WTC11 (cell line): ENCODE results near the gene PTPRU. TPM values are rescaled to one million over a fixed set of nuclear protein-coding genes. Genes with fewer than 3 reads are reported as not detected.

Source experiments
- ATAC-seq: fragments of 200-7000 bp; cut with Tn5 transposase; 2 replicates; pipeline ENCODE4 v1.10.0; 2021; ENCODE audit warnings: mild to moderate bottlenecking, moderate library complexity
- CTCF ChIA-PET: fragments of 300-600 bp; sonication (Branson Sonifier 250); formaldehyde crosslinking; loops from one replicate; lab custom pipeline; 2021; ENCODE audit warnings: antibody characterized with exemption; lab: Charles Lee
- POLR2A ChIA-PET: fragments of 350-600 bp; sonication (Branson Sonifier 250); formaldehyde crosslinking; loops from one replicate; lab custom pipeline; 2021; ENCODE audit warnings: antibody characterized with exemption; lab: Charles Lee
- DNase-seq: peaks from one replicate; pipeline ENCODE4 v3.0.0; 2021; ENCODE audit warnings: low spot score
- H3K27ac Mint-ChIP-seq: 2 replicates; pipeline ENCODE4 v1.8.0; 2021; ENCODE audit warnings: mixed read lengths
- H3K27me3 Mint-ChIP-seq: 2 replicates; pipeline ENCODE4 v1.8.0; 2021; ENCODE audit warnings: low read depth, mild to moderate bottlenecking, moderate library complexity, mixed read lengths
- H3K36me3 Mint-ChIP-seq: 2 replicates; pipeline ENCODE4 v1.8.0; 2021; ENCODE audit warnings: mixed read lengths
- H3K4me1 Mint-ChIP-seq: 2 replicates; pipeline ENCODE4 v1.8.0; 2022; ENCODE audit warnings: mixed read lengths
- H3K4me3 Mint-ChIP-seq: 2 replicates; pipeline ENCODE4 v1.8.0; 2021; ENCODE audit warnings: mild to moderate bottlenecking, moderate library complexity, mixed read lengths
- H3K9me3 Mint-ChIP-seq: 2 replicates; pipeline ENCODE4 v1.8.0; 2021; ENCODE audit warnings: mixed read lengths
- AFF4 ChIP-seq: sonication (generic); formaldehyde crosslinking; IDR thresholded peaks from 2 replicates; pipeline ENCODE4 v1.8.1; 2023; ENCODE audit warnings: mild to moderate bottlenecking, missing genetic modification reagents, borderline replicate concordance
- ATF1 ChIP-seq: sonication (generic); formaldehyde crosslinking; IDR thresholded peaks from 2 replicates; pipeline ENCODE4 v1.8.1; 2023; ENCODE audit warnings: mild to moderate bottlenecking, moderate library complexity, missing genetic modification reagents
- ATF6 ChIP-seq: sonication (generic); formaldehyde crosslinking; IDR thresholded peaks from 2 replicates; pipeline ENCODE4 v1.8.1; 2023; ENCODE audit warnings: mild to moderate bottlenecking, missing genetic modification reagents
- ETV6 ChIP-seq: sonication (generic); formaldehyde crosslinking; IDR thresholded peaks from 2 replicates; pipeline ENCODE4 v1.8.1; 2022; ENCODE audit warnings: mild to moderate bottlenecking, missing genetic modification reagents
- FOXK1 ChIP-seq: sonication (generic); formaldehyde crosslinking; IDR thresholded peaks from 2 replicates; pipeline ENCODE4 v1.8.0; 2022; ENCODE audit warnings: mild to moderate bottlenecking, moderate library complexity, missing genetic modification reagents
- FOXP1 ChIP-seq: sonication (generic); formaldehyde crosslinking; IDR thresholded peaks from 2 replicates; pipeline ENCODE4 v1.8.0; 2022; ENCODE audit warnings: missing genetic modification reagents, mild to moderate bottlenecking, moderate library complexity, borderline replicate concordance
- GTF2I ChIP-seq: fragments of 250-450 bp; sonication (Bioruptor Pico); conservative IDR thresholded peaks from 2 replicates; pipeline ENCODE4 v1.4.0; 2021; ENCODE audit warnings: mild to moderate bottlenecking
- HMGA2 ChIP-seq: fragments of 250-450 bp; sonication (Bioruptor Pico); IDR thresholded peaks from 2 replicates; pipeline ENCODE4 v1.4.0; 2021; ENCODE audit warnings: mild to moderate bottlenecking, moderate library complexity
- JAZF1 ChIP-seq: fragments of 250-450 bp; sonication (Bioruptor Pico); IDR thresholded peaks from 2 replicates; pipeline ENCODE4 v1.9.0; 2021; ENCODE audit warnings: moderate library complexity, mild to moderate bottlenecking, inconsistent platforms
- MYBL2 ChIP-seq: sonication (generic); formaldehyde crosslinking; IDR thresholded peaks from 2 replicates; pipeline ENCODE4 v1.8.1; 2023; ENCODE audit warnings: mild to moderate bottlenecking, moderate library complexity, missing genetic modification reagents
- NR2C2 ChIP-seq: sonication (generic); formaldehyde crosslinking; IDR thresholded peaks from 2 replicates; pipeline ENCODE4 v1.8.0; 2022; ENCODE audit warnings: mild to moderate bottlenecking, missing genetic modification reagents
- PREB ChIP-seq: sonication (generic); formaldehyde crosslinking; IDR thresholded peaks from 2 replicates; pipeline ENCODE4 v1.8.1; 2022; ENCODE audit warnings: mild to moderate bottlenecking, missing genetic modification reagents, moderate library complexity, borderline replicate concordance
- RELA ChIP-seq: sonication (generic); formaldehyde crosslinking; IDR thresholded peaks from 2 replicates; pipeline ENCODE4 v1.8.1; 2022; ENCODE audit warnings: missing genetic modification reagents, mild to moderate bottlenecking, borderline replicate concordance
- SMAD4 ChIP-seq: sonication (generic); formaldehyde crosslinking; IDR thresholded peaks from 2 replicates; pipeline ENCODE4 v1.8.0; 2022; ENCODE audit warnings: mild to moderate bottlenecking, missing genetic modification reagents
- SP1 ChIP-seq: sonication (generic); formaldehyde crosslinking; conservative IDR thresholded peaks from 2 replicates; pipeline ENCODE4 v1.8.1; 2022; ENCODE audit warnings: missing genetic modification reagents
- TEAD1 ChIP-seq: sonication (generic); formaldehyde crosslinking; IDR thresholded peaks from 2 replicates; pipeline ENCODE4 v1.8.0; 2022; ENCODE audit warnings: mild to moderate bottlenecking, missing genetic modification reagents
- USF2 ChIP-seq: sonication (generic); formaldehyde crosslinking; IDR thresholded peaks from 2 replicates; pipeline ENCODE4 v1.8.1; 2023; ENCODE audit warnings: mild to moderate bottlenecking, missing genetic modification reagents, moderate library complexity
- ZNF138 ChIP-seq: sonication (generic); formaldehyde crosslinking; conservative IDR thresholded peaks from 2 replicates; pipeline ENCODE4 v1.8.1; 2022; ENCODE audit warnings: mild to moderate bottlenecking, moderate library complexity, missing genetic modification reagents
- ZNF281 ChIP-seq: sonication (generic); formaldehyde crosslinking; IDR thresholded peaks from 2 replicates; pipeline ENCODE4 v1.8.0; 2023; ENCODE audit warnings: mild to moderate bottlenecking, missing genetic modification reagents
- ZNF416 ChIP-seq: fragments of 250-450 bp; sonication (Bioruptor Pico); IDR thresholded peaks from 2 replicates; pipeline ENCODE4 v1.9.0; 2021; ENCODE audit warnings: mild to moderate bottlenecking, inconsistent platforms
- total RNA-seq: library from RNA; stranded (reverse); gene quantifications from 3 replicates; pipeline ENCODE4 v1.2.3, GENCODE V29; 2021
- TF ChIP-seq, protein P1 (sequence below): sonication (generic); formaldehyde crosslinking; IDR thresholded peaks from 2 replicates; pipeline ENCODE4 v1.8.0; 2022; ENCODE audit warnings: mild to moderate bottlenecking, missing genetic modification reagents

Gene PTPRU
- total RNA-seq, 1 experiment from 2014 or later: 75.4 TPM

DNA sequence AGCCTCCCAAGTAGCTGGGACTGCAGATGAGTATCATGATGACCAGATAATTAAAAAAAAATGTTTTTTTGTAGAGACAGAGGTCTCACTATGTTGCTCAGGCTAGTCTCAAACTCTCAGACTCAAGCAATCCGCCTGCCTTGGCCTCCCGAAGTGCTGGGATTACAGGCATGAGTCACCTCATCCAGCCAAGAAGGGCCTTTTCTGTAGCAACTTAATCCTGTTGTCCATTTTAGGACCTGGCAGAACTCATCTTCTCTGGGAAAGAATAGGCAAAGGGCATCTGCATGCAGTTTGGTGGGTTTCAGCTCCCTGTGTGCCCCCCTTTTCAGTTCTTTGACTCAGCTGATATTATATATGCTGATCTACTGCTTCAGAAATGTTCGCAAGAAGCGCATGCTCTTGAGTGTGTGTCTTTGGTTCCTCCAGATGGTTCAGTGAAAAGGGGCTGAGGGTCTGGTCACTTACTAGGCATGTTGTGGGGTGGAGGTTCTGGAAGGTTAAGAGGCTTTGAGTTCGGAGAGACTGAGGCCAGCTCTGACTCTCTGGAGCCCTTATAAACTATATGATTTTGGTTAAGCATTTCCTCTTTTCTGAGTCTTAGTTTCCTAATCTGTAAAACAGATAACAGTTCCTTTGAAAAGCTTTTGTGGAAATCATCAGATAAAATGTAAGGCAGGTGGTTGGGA is 35.3 kb upstream of the PTPRU start (continued):
- no peak for TF ChIP-seq ZNF281 (CRISPR knock-in tag)
- TF ChIP-seq ETV6 (CRISPR knock-in tag): no peak
- no peak for TF ChIP-seq JAZF1 (CRISPR knock-in tag)
- TF ChIP-seq NR2C2 (CRISPR knock-in tag): no peak
- TF ChIP-seq ATF6 (CRISPR knock-in tag): no peak
- no peak for TF ChIP-seq TEAD1 (CRISPR knock-in tag)
- no peak for TF ChIP-seq FOXP1 (CRISPR knock-in tag)
- TF ChIP-seq, protein P1, sequence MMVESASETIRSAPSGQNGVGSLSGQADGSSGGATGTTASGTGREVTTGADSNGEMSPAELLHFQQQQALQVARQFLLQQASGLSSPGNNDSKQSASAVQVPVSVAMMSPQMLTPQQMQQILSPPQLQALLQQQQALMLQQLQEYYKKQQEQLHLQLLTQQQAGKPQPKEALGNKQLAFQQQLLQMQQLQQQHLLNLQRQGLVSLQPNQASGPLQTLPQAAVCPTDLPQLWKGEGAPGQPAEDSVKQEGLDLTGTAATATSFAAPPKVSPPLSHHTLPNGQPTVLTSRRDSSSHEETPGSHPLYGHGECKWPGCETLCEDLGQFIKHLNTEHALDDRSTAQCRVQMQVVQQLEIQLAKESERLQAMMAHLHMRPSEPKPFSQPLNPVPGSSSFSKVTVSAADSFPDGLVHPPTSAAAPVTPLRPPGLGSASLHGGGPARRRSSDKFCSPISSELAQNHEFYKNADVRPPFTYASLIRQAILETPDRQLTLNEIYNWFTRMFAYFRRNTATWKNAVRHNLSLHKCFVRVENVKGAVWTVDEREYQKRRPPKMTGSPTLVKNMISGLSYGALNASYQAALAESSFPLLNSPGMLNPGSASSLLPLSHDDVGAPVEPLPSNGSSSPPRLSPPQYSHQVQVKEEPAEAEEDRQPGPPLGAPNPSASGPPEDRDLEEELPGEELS (CRISPR knock-in tag): no peak
- TF ChIP-seq USF2 (CRISPR knock-in tag): no peak

DNA sequence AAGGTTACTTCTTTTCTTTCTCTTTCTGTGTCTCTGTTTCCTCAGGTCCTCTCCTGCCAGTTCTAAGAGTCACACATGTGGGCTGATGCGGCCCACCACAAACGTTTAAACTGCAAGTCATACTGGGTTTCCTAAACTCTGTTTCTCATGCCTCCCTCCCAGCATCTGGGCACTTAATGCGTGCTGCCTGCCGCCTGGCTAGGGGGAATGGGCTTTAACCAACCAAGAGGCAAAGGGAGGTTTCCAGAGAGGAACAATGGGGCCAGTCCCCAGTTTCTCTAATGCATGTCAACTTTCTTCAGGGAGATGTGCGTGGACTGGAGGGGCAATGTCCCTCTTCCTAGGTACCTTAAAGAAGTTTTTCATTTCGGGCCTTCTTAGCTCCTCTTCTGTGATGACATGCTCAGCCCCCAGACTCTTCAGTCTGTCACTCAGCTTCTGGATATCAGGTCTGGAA is 34.7 kb upstream of the PTPRU start:
- H3K9me3 Mint-ChIP-seq: no peaks in the 10 kb centered on the region
- peaks cover 32% of the 10 kb centered on the region for H3K36me3 Mint-ChIP-seq
- no peaks in the 10 kb centered on the region for H3K27me3 Mint-ChIP-seq
- POLR2A ChIA-PET: no interaction called here
- DNase-seq: no peak
- TF ChIP-seq MYBL2 (CRISPR knock-in tag) (no peak), ATF1 (no peak), HMGA2 (CRISPR knock-in tag) (no peak), ZNF138 (no peak), GTF2I (no peak), ZNF416 (CRISPR knock-in tag) (no peak), RELA (CRISPR knock-in tag) (no peak), SP1 (CRISPR knock-in tag) (no peak), AFF4 (CRISPR knock-in tag) (no peak), SMAD4 (CRISPR knock-in tag) (no peak), TEAD1 (CRISPR knock-in tag) (no peak), PREB (CRISPR knock-in tag) (no peak), FOXK1 (CRISPR knock-in tag) (no peak), NR2C2 (CRISPR knock-in tag) (no peak)
- TF ChIP-seq, protein P1 (CRISPR knock-in tag): no peak
- no peak for ATAC-seq
- H3K4me3 Mint-ChIP-seq: no peak overlapping the region
- no peak overlapping the region for H3K27ac Mint-ChIP-seq
- peaks cover 8% of the 10 kb centered on the region for H3K4me1 Mint-ChIP-seq
- CTCF ChIA-PET: interaction anchor here (1.0 to 3.1 kb wide), 15 partner anchors 10 to 320 kb away, joined by 3 to 29 read pairs (median 7); partner anchors contain the start of genes EPB41, SRSF4 and TMEM200B
